Mucosa of gallbladder (tissue), 1 donor: ENCODE data around the gene DAPK2. TPM values are rescaled to one million over a fixed set of nuclear protein-coding genes. Genes with fewer than 3 reads are reported as not detected.
"Not testable (repeated sequence)": the region's sequence is repeated elsewhere in the genome, so short reads cannot be mapped to it uniquely, and the experiment has no call there.

ENCODE experiments used
- DNase-seq: peaks from one replicate; pipeline ENCODE4 v3.0.0-alpha.2; 2020; ENCODE audit warnings: low spot score
- total RNA-seq: library from RNA; stranded (reverse); gene quantifications from one replicate; pipeline ENCODE4 v1.2.1, GENCODE V29; 2021
- donor health status: DM: no; HTN: no; CAD: no.

DAPK2 gene
- 5.6 TPM for total RNA-seq

DNA sequence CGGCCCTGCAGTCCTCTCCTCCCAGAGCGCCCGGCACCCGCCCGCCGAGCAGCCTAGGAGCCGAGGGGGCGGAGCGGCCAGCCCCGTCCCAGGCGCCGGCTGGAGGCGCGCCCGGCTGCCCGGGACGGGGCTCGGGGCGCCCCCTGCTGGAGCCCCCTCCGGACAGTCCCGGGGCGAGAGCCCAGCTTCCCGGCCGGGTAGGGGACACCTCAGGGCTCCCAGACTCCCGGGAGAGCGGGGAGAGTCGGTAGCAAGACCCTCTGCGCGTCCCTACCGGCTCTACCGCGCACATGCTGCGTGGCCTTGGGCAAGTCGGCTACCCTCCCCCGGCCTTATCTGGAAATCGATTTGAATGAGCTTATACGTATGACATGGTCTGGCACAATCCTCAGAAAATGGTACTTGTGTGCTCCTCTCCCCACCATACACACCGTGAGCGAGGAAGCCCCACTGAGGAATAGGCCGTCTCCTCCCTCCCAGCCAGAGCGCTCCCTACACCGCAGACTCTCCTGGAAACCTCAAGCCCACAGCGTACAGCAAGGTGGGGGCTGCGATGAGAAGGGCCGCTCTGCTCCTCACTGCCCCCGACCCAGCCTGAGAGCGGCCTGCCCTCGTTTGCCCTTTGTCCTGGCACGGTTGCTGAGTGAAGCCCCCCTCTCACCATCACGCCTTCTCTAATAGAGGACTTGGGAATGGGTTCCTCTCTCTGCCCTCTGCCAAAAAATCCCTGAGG lies at the start of gene DAPK2:
DAPK2 (minus strand) TSS at position 65 of the 733 bp plus-strand sequence. CDS start 6,224 bp downstream, outside the sequence.
- DNase-seq: peak; percentile 42

DNA sequence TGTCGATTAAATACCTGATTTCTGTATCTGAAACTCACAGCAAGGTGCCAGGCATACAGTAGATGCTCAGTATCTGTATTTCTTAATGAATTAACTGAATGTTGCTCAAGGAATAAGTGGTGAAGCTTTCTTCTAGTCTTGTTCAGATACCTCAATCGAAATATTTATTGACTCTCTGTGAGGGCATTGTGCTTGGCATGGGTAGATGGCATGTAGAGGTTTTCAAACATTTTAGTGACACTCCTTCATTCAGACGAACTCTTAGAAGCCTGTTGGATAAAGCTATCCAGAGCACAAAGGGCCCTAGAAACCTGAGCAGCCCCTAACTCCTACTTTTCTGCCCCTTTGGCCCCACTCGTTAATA lies 49.1 kb upstream of the DAPK2 start:
- no peak for DNase-seq

DNA sequence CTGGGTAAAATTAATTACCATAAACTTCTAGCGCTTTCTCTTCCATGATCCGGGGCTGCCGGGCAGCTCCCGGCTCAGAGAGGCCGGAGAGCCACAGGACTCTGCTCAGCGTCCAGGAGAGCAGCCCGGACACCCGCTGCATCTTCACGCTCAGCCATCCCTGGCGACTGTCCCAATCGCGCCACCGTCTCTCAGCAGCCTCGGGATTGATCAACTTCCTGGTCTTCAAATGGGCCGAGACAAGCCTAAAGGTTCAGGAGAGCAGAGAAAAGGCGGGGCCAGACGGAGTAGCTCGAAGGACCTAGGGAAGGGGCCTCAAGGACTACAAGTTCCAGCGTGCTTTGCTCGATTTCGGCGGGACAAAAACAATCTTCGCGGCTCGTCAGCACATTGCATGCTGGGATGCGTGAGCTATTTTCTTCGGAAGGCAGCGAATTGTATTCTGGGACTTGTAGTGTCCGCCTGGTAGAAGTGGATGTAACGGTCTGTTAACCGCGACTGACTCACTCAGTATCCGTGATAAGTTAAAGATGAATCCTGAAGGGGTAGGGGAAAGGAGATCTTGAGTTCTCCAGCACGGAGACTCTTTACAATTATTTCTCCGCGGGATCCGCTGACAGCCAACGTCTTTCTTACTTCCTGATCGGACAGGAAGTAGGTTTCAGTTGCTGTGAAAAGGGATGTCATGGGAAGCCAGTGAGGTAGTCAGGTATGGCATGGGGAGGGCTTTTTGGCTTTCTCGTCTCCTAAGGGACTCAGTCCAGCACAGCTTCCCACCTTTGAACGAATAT lies 47.5 kb upstream of the DAPK2 start, which contains the start of gene CIAO2A:
CIAO2A (minus strand) TSS at position 212 of the 791 bp plus-strand sequence; CDS start at position 142, 70 bp downstream.
- peak; percentile 98 for DNase-seq

DNA sequence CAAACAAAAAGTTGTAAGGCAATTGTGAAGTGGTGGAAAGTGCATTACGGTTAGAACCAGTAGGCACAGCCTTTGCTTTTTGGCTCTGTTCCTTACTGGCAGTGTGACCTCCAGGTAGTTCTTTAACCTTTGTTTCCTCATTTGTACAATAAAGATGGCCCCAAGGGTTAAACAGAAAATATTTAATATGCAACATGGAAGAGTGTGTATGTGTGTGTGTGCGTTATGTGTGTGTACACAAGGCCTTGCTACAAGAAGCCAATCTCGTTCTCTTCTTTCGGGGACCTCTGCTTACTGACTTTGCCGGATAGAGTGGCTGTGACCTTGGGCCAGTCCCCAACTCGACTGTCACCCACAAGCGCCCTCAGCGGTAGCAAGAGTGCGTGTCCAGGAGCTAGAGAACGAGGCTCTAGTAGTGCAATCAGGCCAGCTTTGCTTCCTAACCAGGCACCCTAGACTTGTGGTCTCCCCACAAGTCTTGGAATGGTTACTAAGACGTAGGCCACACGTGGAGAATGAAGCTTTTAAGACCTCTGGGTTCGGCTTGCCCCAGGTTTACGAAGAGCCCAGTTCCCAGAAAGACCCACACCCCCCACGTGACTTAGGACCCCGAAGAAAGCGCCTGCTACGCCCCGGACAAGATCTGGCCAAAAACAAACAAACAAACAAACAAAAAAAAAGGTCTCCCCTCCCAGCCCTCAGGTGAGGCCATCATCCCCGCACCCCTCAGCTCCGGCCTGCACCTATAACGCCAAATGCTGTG lies 46.8 kb upstream of the DAPK2 start:
- DNase-seq: peak; percentile 35

DNA sequence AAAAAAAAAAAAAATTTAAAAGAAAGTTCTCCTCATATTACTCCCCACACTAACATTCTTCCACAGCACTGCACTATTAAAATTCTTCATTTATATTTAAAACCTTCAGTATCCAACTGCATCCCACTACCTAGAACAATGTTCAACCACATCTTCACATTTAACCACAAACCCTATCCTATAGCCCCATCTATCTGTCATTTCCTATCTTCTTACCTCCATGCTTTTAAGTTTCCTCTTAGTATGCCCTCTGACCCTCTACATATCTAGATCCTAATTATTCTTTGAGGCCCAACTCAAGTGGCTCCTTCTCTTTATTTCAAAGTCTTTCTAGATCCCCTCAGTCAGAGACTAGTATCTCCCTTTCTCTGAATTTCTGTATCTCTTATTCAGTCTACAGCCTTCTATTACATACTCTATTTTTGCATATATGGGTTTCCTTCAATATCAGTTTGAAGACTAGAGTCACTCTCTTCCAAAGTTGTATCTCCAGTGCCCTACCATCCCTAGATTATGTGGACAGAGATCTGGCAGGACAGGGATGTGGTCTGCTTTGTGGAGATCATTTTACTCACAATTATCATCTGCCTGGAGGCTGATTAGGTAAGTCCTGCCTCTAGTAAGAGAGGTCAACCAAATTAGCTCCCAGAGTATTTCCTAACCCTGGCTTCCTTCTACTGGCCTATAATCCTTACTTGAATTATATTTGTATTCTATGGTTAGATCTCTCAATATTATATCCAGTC lies 46.0 kb upstream of the DAPK2 start:
- DNase-seq: no peak

DNA sequence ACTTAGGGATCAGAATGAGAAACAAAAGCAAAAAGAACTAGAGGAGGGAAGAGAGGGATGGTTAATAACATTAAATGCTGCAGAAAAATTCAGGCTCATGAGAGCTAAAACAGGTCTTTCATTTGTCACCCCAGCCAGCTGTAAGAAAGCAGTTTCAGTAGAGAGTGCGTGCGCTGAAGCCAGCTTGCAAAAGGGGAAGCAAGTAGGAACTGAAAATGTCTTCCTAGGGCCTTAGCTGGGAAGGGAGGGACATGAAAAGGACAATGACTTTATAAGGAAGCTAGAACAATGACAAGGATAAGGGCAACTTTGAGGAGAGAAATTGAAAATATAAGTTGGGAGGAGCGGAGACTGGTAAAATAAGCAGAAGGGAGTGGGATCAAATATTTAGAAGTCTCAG lies 44.2 kb upstream of the DAPK2 start:
- DNase-seq: no peak

DNA sequence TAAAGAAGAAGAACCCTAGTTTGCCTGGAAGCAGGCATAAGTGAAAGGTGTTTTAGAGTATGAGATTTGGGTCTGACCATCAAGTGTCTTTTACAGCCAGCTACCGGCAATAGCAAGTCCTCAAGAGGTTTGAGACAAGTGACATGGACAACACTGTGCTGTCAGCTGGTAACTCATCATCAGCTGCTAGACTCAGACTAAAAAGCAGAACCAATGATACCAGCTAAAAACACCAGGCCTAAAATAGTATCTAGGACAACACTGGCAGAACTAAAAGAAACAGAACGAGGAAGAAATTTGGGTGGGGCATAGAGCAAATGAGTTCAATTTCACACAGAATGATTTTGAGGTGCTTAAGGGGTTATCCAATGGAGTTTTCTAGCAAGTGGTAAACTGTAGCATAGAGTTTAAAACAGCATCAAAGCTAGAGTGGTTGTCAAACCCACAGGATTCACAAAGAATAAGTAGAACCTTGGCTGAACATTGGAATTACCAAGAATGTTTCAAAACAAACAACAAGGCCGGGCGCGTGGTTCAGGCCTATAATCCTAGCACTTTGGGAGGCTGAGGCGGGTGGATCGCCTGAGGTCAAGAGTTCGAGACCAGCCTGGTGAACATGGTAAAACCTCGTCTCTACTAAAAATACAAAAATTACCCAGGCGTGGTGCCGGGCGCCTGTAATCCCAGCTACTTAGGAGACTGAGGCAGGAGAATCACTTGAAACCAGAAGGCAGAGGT lies 43.4 kb upstream of the DAPK2 start:
- no peak for DNase-seq

DNA sequence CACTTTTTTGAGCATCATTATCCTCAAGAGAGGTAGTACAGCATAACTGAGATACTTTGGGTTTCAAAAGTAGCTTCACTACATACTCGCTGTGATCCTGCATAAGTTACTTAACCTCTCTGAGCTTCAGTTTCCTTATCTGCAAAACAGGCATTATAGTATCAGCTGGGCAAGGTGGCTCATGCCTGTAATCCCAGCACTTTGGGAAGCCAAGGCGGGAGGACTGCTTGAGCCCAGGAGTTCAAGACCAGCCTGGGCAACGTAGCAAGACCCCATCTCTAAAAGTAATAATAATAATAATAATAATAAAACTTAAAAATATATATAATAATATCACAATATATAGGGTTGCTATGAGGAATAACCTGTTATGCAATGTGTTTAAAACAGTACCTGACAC lies 36.5 kb upstream of the DAPK2 start:
- no peak for DNase-seq

DNA sequence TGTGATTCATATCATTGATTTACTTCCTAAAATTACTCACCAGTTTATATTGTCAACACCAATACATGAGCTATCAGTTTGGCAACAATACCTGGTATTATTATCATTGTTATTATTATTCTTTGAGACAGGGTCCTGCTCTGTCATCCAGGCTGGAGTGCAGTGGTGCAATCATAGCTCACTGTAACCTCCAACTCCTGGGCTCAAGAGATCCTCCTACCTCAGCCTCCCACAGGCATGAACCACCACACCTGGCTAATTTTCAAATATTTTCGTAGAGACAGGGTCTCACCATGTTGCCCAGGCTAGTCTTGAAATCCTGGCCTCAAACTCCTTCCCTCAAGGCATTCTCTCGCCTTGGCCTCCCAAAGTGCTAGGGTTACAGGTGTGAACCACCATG lies 27.2 kb upstream of the DAPK2 start:
- DNase-seq: not testable (repeated sequence)

DNA sequence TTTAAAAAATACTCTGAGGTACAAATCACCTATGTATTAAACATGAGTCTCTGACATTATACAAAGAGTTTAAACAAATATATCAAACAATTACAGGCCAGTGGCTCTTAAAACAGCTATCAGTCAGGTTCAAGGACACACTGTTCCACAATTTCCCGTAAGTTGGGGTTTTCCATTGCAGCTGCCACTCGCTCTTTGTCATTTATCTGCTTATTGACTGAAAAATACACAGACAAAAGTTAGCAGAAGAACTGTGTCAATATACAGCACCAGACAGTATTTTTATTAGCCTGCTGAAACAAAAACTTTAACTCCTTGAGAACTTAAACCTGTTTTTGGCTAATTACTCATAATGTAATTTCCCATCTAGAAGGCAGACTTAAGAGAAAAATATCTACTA lies 26.5 kb upstream of the DAPK2 start:
- no peak for DNase-seq

DNA sequence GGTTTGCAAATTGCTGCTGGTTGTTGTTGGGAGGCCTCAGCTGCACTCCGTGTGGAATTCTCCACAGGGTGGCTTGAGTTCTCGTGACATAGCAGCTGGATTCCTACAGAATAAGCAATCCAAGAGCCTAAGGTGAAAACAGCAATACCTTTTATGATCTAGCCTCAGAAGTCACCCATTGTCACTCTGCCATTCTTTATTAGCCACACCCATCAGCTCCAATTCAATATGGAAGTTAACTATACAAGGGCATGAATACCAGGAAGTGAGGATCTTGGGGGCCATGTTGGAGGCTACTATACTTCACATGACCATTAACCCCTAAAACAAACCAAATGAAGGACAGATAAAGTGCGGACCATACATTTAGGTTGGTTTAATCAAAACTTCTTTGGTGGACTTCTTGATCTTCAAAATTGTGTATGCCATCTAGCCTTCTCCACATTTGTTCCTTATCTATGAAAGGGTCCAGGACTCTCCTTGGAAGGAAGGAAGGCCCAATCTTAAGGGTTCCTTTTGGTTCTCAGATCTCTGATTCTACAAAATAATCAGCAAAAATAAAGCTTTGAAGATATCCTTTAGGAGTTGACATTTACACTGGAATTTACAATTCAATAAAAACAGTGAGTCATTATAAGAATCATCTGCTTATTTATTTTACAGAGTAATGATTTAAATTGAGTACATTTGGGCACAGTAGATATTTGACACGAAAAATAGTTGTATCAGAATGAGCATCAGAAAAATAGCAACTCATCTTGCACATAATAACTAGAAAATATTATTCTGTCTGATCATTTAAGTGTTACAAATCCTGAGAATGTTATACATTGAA lies 25.9 kb upstream of the DAPK2 start:
- DNase-seq: no peak

DNA sequence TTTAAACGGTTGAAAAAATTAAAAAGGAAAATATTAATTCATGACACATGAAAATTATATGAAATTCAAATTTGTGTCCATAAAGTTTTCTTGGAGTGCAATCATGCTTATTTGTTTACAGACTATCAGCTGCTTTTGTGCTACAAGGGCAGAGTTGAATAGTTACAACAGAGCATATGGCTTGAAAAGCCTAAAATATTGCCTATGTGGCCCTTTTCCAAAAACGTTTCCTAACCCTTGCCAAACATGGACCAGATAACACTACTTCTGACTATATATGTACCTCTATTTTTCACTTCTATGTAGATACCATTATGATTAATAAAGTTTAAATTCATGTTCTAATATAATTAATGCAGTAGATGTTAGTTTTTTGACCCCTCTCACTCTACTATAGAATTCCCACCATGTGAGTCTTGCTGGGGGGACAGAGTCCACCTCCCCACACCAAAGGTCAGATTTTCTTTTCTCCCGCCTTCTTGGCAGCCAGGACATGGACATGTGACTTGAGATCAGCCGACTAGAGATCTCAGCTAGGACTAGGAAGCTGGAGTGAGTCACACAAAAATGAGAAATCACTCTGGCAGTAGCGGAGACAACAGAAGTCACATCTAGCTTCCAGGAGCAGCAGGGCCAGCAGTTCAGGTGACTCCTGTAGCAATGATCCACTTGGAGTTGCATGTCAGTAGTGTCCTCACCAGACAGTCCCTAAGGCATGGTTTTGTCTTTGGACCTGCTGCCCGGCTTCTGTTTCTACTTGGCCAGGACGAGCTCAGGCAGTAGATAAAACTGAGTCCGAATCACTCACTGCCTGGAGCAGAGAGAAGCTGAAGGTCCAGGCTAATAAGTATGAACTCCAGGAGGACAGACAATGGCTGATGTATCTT lies 24.9 kb upstream of the DAPK2 start:
- DNase-seq: peak; percentile 78

DNA sequence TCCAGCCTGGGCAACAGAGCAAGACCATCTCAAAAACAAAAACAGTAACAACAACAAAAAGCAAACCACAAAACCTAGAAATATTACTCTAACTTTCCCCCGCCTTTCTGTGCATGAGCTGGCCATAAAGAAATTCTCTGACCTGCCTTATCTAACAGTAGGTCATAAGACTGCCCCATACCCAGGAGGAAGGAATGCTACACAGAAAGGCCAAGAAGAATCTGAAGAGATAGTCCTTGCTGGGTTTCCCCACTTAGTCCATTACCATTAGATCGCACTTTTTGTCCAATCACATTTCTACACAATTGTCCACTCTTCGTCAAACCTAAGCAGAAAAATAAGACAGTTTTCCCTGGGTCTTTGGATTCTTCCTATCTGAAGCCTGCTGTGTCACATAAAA lies 23.8 kb upstream of the DAPK2 start:
- DNase-seq: no peak

DNA sequence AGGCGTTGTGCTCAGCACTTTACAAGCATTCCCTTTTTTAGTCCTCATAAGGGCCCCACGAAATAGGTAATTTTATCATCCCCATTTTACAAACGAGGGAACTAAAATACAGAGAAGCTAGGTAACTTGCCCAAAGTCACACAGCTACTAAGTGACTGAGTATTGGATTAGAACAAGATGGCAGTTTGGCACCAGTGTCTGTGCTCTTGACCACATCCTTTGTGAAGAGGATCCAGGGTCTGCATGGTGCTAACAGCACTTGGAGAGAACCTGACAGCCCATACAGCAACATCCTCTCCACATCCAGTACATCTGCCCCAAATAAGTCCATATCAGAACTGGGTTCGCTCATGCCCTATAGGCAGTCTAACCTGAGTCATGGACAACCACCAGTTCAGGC lies 21.8 kb upstream of the DAPK2 start:
- no peak for DNase-seq

DNA sequence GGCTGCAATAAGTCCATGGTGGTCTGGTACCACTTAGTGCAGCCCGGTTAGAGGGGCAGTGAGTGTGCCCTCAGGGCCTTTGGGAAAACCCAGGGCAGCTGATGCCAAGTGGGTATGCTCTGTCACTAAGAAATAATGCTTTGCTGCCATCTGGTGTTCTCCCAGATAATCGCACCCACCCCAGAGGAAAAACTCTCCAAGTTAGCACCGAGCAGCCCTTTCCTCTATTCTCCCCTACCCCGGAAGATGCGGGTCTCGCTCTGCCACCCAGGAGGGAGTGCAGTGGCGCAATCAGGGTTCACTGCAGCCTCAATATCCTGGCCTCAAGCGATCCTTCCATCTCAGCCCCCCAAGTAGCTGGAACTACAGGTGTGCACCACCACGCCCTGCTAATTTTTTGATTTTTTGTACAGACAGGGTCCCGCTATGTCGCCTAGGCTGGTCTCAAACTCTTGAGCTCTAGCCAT lies 21.3 kb upstream of the DAPK2 start:
- DNase-seq: peak; percentile 69

DNA sequence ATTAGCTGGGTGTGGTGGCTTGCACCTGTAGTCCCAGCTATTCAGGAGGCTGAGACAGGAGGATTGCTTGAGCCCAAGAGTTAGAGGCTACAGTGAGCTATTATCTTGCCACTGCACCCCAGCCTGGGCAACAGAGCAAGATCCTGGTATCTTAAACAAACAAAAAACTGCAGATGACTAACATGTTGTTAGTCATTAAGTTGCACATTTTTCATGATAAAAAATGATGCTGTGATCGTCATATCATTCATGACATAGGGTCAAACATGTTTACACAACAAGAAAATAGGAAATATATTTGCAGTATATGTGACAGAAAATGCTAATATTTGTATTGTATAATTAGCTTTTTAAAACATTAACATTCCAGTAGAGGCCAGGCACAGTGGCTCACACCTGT lies 20.2 kb upstream of the DAPK2 start:
- DNase-seq: no peak

DNA sequence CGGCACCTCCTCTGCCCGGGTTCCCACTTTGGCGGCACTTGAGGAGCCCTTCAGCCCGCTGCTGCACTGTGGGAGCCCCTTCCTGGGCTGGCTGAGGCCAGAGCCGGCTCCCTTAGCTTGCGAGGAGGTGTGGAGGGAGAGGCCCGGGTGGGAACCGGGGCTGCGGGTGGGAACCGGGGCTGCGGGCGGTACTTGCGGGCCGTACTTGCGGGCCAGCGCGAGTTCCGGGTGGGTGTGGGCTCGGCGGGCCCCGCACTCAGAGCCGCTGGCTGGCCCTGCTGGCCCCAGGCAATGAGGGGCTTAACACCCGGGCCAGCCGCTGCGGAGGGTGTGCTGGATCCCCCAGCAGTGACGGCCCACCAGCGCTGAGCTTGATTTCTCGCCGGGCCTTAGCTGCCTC lies 14.4 kb upstream of the DAPK2 start:
- no peak for DNase-seq

DNA sequence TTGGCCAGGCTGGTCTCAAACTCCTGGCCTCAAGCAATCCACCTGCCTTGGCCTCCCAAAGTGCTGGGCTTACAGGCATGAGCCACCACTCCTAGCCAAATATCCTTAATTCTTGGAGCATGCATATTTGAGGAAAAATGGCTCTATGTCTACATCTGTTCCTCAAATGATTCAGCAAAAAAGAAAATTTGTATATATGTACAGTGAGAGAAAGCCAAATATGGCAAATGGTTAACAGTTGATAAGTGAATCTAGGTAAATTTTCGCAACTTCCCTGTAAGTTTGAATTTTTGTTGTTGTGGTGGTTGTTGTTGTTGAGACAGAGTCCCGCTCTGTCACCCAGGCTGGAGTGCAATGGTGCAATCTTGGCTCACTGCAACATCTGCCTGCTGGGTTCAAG lies 12.8 kb upstream of the DAPK2 start:
- DNase-seq: not testable (repeated sequence)

DNA sequence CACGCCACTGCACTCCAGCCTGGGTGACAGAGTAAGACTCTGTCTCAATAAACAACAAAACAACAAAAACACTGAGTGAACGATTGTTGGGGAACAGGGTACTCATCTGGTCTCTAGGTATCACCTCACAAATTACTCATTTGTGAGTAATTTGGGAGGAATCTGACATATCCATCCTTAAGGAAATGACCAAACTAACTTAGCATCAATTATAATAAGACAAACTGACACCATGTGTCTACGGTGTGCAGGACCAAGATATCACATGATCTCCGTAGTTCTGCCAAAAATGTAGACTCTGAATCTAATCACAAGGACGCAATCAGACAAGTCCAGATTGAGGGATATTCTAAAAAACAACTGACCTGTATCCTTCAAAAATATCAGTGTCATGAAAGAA lies 12.0 kb upstream of the DAPK2 start:
- no peak for DNase-seq
